Measurements from ENCODE around the gene ZNF688.

- TF ChIP-seq EZH2phosphoT487 (IDR thresholded peaks at IDR 0.05; ENCODE audit: insufficient read depth, low read depth) (no peak), EZH2 (IDR thresholded peaks at IDR 0.05; ENCODE audit: insufficient read depth, poor library complexity, severe bottlenecking) (no peak)
Observed at GRCh38 chr16:30552956-30553355, 18.6 kb downstream of the ZNF688 start.
